ENCODE measurements around the gene RPL35.
"Not testable (repeated sequence)": the region's sequence is repeated elsewhere in the genome, so short reads cannot be mapped to it uniquely, and the experiment has no call there.

The RPL35 gene

GRCh38 chr9:124852121-124852828 lies 9.5 kb downstream of the RPL35 start:
- no peak for DNase-seq

- no peak for DNase-seq
Observed at GRCh38 chr9:124849801-124850200, 12.0 kb downstream of the RPL35 start.

- DNase-seq, result no peak
Observed at GRCh38 chr9:124846969-124847368, 14.8 kb downstream of the RPL35 start.

- DNase-seq, result not testable (repeated sequence)
Observed at GRCh38 chr9:124846467-124846866, 15.3 kb downstream of the RPL35 start.

- peak; percentile 8 to 55 for DNase-seq
Observed at GRCh38 chr9:124844291-124844690, 17.5 kb downstream of the RPL35 start.

GRCh38 chr9:124843456-124844034 lies 18.2 kb downstream of the RPL35 start:
- DNase-seq, result no peak

- DNase-seq, result no peak
Observed at GRCh38 chr9:124841075-124841821, 20.5 kb downstream of the RPL35 start.

GRCh38 chr9:124840300-124840833 lies 21.4 kb downstream of the RPL35 start:
- peak in 1 of 2 donors; percentile 9 for DNase-seq

GRCh38 chr9:124839612-124840299 lies 22.0 kb downstream of the RPL35 start:
- DNase-seq, result peak in 1 of 2 donors; percentile 24

- not testable (repeated sequence) for DNase-seq
Observed at GRCh38 chr9:124838567-124839275, 23.0 kb downstream of the RPL35 start.

- not testable (repeated sequence) for DNase-seq
Observed at GRCh38 chr9:124838132-124838531, 23.6 kb downstream of the RPL35 start.

- no peak for DNase-seq
Observed at GRCh38 chr9:124835026-124835557, 26.7 kb downstream of the RPL35 start.

GRCh38 chr9:124834591-124834990 lies 27.2 kb downstream of the RPL35 start:
- no peak for DNase-seq

- no peak for DNase-seq
Observed at GRCh38 chr9:124831642-124832364, 30.0 kb downstream of the RPL35 start.

GRCh38 chr9:124830593-124830992 lies 31.2 kb downstream of the RPL35 start:
- no peak for DNase-seq

GRCh38 chr9:124829334-124829669 lies 32.5 kb downstream of the RPL35 start:
- DNase-seq, result no peak

- no peak for DNase-seq
Observed at GRCh38 chr9:124828489-124829333, 33.0 kb downstream of the RPL35 start.

GRCh38 chr9:124820698-124821623 lies 40.8 kb downstream of the RPL35 start:
- DNase-seq, result no peak
